PFSK-1 (cell line): Measurements from ENCODE around the gene ARHGEF33.

ENCODE experiments used
- FOXP2 ChIP-seq: optimal IDR thresholded peaks from 2 replicates; pipeline ENCODE3; 2011; ENCODE audit warnings: borderline replicate concordance, control low read depth, inconsistent platforms; ENCODE audit not compliant: insufficient read depth; ENCODE audit errors: extremely low read length, extremely low read depth
- POLR2AphosphoS5 ChIP-seq: IDR thresholded peaks from 2 replicates; pipeline ENCODE4 v1.6.1; 2012; ENCODE audit warnings: low read depth, mild to moderate bottlenecking, control low read depth, low read length, moderate library complexity
- REST ChIP-seq, 2 experiments: IDR thresholded peaks; 2 replicates each; pipeline versions ENCODE4 v1.6.1 to v1.8.0; 2011 to 2012; ENCODE audit warnings: low read depth in 2 of 2, low read length in 2 of 2, control low read depth in 1 of 2, inconsistent platforms in 1 of 2, mild to moderate bottlenecking in 1 of 2, moderate library complexity in 1 of 2; ENCODE audit not compliant: insufficient read depth in 1 of 2
- SIN3A ChIP-seq: IDR thresholded peaks from 2 replicates; pipeline ENCODE4 v1.6.1; 2012; ENCODE audit warnings: mild to moderate bottlenecking, low read length, moderate library complexity, borderline replicate concordance; ENCODE audit not compliant: insufficient read depth
- TAF1 ChIP-seq: IDR thresholded peaks from 2 replicates; pipeline ENCODE4 v1.6.1; 2012; ENCODE audit warnings: low read length, control low read depth, borderline replicate concordance; ENCODE audit not compliant: insufficient read depth

The ARHGEF33 gene

GRCh38 chr2:38991899-38992298 lies 102.2 kb downstream of the ARHGEF33 start:
- TF ChIP-seq POLR2AphosphoS5 (no peak), REST (IDR thresholded peaks at IDR 0.05; ENCODE audit: insufficient read depth in 1 of 2, low read depth in 2 of 2, low read length in 2 of 2) (no peak), SIN3A (no peak), TAF1 (no peak), FOXP2 (no peak)

DNA sequence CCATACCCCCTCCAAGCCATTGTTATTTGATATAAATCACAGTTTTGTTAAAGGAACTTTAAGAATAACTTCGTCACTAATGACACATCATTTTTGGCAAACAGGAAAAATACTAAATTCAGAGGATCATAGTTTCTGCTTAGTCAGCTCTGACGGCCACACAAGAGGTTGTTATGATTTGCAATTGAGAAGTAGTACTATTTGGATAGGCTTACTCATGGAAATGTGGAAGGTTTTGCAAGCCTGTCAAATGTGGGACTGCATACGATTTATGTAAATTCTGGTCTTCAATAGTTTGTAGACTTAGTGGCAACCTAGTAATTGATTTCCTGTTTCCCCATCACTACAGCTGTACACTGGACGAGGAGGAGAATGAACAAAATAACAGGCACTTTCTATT lies 108.1 kb downstream of the ARHGEF33 start:
- TF ChIP-seq REST (IDR thresholded peaks at IDR 0.05; ENCODE audit: insufficient read depth in 1 of 2, low read depth in 2 of 2, low read length in 2 of 2) (no peak), FOXP2 (no peak)

DNA sequence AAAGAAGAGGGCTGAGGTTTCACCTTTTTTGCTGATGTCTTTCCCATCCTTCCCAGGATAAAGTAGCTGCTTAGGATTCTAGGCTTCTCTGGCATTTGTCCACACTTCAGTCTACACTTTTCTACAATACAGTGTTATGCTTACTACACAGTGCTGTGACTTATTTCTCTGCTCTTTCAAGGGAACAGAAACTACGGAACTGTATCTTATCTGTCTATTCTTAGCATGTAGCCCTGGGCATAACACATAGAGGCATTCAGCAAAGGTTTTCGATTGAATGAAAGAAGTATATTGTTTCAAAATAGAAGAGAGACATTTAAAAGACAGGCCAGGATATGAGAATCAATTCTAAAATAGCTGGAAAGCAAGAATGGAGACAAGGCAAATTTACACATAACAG lies 110.9 kb downstream of the ARHGEF33 start:
- TF ChIP-seq TAF1 (no peak), SIN3A (no peak), POLR2AphosphoS5 (no peak), FOXP2 (no peak), REST (IDR thresholded peaks at IDR 0.05; ENCODE audit: insufficient read depth in 1 of 2, low read depth in 2 of 2, low read length in 2 of 2) (no peak)

DNA sequence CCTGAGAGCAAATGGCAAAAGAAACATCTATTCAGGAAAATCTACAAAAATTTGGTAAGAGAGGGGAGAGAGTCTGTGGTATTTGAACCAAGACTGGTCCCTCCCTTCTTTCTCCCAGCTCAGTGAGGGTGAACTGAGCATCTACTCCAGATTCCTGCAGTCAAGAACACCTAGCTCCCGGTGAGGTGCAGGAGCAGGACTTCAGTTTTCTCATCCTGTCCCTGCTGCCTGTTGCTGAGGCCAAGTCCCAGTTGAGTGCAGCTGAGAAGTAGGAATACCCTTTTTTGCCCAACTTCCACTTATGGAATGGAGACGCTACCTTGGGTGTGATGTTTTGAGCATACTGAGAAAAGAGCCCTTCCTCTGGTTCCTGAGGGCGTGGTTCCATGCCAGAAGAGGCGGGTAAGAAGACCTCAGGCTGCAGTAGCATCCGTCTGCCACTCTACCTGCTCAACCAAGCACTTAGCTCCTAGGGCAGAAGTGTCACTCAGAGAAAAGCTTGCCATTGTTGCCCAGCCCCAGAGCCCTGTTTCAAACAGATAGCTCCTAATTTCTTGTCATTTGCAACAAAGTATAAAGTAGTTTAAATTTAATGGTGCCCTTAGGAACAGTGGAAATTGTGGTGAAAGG lies 118.3 kb downstream of the ARHGEF33 start:
- TF ChIP-seq POLR2AphosphoS5 (no peak), TAF1 (no peak), REST (IDR thresholded peaks at IDR 0.05; ENCODE audit: insufficient read depth in 1 of 2, low read depth in 2 of 2, low read length in 2 of 2) (no peak), FOXP2 (no peak), SIN3A (no peak)

DNA sequence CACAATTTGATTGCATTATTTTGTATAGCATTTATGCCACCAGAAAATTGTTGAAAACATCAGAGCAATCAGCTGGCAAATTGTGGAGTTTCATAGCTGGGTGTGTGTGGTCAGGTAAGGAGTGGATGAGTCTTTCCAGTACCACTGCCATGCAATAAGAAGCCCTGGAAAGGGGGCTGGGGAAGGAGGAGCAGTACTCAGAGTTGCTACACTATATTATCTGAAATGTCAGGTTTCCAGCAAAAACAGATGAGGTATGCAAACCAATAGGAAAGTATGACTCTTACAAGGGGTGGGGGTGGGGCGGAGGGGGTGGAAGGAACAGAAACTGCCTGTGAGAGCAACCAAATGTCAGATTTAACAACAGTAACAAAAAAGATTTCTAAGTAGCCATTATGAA lies 119.0 kb downstream of the ARHGEF33 start:
- TF ChIP-seq TAF1 = no peak
- no peak for TF ChIP-seq SIN3A
- no peak for TF ChIP-seq FOXP2
- TF ChIP-seq POLR2AphosphoS5 = no peak
